ENCODE data around the gene ADGRL3.

The ADGRL3 gene

DNA sequence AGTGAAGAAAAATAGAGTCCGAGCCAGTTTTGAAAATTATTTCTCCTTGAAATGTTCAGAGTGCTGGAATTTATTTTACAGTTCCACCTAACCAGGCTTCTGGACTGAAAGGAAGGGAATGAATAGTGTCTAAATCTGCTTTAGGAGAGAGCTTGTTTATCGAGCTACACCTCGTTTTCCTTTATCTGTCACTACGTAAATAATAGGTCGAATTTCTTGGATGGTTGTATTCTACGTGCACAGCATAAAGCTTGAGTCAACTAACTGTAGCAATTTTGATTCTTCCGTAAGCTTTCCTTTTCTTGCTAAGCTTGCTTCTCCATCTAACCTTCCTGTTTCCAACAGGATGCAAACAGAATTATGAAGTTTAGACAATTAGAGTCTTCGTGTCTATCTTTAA is 48.6 kb downstream of the ADGRL3 start:
- Histone ChIP-seq H3K79me2 (ENCODE audit: insufficient read depth, low read depth) (no peaks in the 10 kb centered on the region), H3K4me1 (ENCODE audit: low read depth, poor library complexity, severe bottlenecking) (no peaks in the 10 kb centered on the region), H3K4me3 (IDR thresholded peaks at IDR 0.05; ENCODE audit: insufficient read depth, low read depth, low read length) (no peak overlapping the region), H2AFZ (ENCODE audit: low read depth) (no peak overlapping the region), H3K27ac (no peak overlapping the region), H3K9ac (no peak overlapping the region), H3K27me3 (ENCODE audit: insufficient read depth, low read depth) (no peaks in the 10 kb centered on the region), H3K4me2 (no peak overlapping the region), H3K36me3 (ENCODE audit: insufficient read depth) (no peaks in the 10 kb centered on the region), H4K20me1 (ENCODE audit: insufficient read depth) (no peaks in the 10 kb centered on the region)
- TF ChIP-seq, protein P1, sequence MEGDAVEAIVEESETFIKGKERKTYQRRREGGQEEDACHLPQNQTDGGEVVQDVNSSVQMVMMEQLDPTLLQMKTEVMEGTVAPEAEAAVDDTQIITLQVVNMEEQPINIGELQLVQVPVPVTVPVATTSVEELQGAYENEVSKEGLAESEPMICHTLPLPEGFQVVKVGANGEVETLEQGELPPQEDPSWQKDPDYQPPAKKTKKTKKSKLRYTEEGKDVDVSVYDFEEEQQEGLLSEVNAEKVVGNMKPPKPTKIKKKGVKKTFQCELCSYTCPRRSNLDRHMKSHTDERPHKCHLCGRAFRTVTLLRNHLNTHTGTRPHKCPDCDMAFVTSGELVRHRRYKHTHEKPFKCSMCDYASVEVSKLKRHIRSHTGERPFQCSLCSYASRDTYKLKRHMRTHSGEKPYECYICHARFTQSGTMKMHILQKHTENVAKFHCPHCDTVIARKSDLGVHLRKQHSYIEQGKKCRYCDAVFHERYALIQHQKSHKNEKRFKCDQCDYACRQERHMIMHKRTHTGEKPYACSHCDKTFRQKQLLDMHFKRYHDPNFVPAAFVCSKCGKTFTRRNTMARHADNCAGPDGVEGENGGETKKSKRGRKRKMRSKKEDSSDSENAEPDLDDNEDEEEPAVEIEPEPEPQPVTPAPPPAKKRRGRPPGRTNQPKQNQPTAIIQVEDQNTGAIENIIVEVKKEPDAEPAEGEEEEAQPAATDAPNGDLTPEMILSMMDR (conservative IDR thresholded peaks at IDR 0.05; ENCODE audit: low read depth, low read length) = no peak

DNA sequence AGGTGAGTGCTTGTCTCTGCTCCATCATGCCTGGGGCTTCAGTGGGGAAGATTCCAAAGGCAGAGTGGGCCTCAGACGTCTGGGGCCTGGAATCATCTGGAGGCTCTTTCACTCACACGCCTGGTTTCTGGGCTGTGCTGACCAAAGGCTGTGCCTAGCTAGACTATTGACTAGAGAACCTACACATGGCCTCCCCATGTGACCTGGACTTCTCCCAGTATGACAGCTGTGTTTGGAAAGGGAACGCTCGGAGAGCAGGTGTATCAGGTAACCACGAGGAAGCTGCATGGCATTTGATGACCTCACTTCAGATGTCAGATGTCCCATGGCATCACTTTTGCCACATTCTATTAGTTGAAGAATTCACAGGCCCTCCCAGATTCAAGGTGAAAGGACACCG is 51.0 kb downstream of the ADGRL3 start:
- H3K27ac ChIP-seq = no peak overlapping the region
- no peak overlapping the region for H3K4me2 ChIP-seq
- TF ChIP-seq, protein P1 (conservative IDR thresholded peaks at IDR 0.05; ENCODE audit: low read depth, low read length) = no peak
- H2AFZ ChIP-seq (ENCODE audit: low read depth) = no peak overlapping the region
- no peak overlapping the region for H3K4me3 ChIP-seq (IDR thresholded peaks at IDR 0.05; ENCODE audit: insufficient read depth, low read depth, low read length)
- no peaks in the 10 kb centered on the region for H4K20me1 ChIP-seq (ENCODE audit: insufficient read depth)
- H3K27me3 ChIP-seq (ENCODE audit: insufficient read depth, low read depth) = no peaks in the 10 kb centered on the region
- H3K4me1 ChIP-seq (ENCODE audit: low read depth, poor library complexity, severe bottlenecking) = no peaks in the 10 kb centered on the region
- H3K9ac ChIP-seq = no peak overlapping the region
- H3K36me3 ChIP-seq (ENCODE audit: insufficient read depth) = no peaks in the 10 kb centered on the region
- H3K79me2 ChIP-seq (ENCODE audit: insufficient read depth, low read depth) = no peaks in the 10 kb centered on the region

DNA sequence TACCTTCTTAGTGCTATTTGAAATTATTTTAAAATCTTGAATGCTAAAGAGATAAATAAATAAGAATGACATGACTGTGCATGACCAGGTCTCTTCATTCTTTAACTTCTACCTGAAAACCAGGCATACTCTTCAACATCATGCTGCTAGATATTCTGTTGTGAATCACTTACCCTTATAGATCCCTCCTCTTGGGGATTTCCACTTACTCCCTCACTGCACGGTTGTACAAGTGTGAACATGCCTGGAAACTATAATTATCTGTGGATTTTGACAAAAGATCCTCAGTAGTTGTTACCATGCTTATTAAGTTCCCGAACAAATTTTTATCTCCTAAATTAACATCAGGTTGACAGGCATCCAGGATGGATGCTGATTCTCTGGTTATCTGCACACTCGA is 54.3 kb downstream of the ADGRL3 start:
- Histone ChIP-seq H3K79me2 (ENCODE audit: insufficient read depth, low read depth) (no peaks in the 10 kb centered on the region), H4K20me1 (ENCODE audit: insufficient read depth) (no peaks in the 10 kb centered on the region), H3K4me3 (IDR thresholded peaks at IDR 0.05; ENCODE audit: insufficient read depth, low read depth, low read length) (no peak overlapping the region), H3K36me3 (ENCODE audit: insufficient read depth) (no peaks in the 10 kb centered on the region), H2AFZ (ENCODE audit: low read depth) (no peak overlapping the region), H3K4me2 (no peak overlapping the region), H3K4me1 (ENCODE audit: low read depth, poor library complexity, severe bottlenecking) (no peaks in the 10 kb centered on the region), H3K27me3 (ENCODE audit: insufficient read depth, low read depth) (no peaks in the 10 kb centered on the region), H3K27ac (no peak overlapping the region), H3K9ac (no peak overlapping the region)
- TF ChIP-seq, protein P1 (conservative IDR thresholded peaks at IDR 0.05; ENCODE audit: low read depth, low read length) = no peak

DNA sequence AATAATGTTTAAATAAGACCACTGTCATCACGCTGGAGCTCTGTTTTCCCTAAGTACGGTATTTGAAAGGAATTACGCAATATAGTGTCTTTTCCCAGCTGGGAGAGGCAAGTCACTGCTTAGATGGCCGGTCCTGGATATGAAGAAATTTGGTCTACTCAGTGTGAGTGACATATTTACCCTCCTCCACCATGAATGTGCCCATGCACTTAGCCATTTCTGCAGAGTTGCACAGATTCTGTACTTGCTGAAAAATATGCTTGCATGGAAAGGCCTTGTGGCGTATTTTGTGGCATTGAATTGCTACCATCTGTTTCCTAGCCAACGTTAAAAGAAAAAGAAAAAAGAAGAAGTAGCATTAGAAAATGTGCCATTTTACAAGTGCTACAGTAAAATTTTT is 73.1 kb downstream of the ADGRL3 start:
- no peak overlapping the region for H3K27ac ChIP-seq
- no peak overlapping the region for H2AFZ ChIP-seq (ENCODE audit: low read depth)
- no peak overlapping the region for H3K4me3 ChIP-seq (IDR thresholded peaks at IDR 0.05; ENCODE audit: insufficient read depth, low read depth, low read length)
- no peaks in the 10 kb centered on the region for H4K20me1 ChIP-seq (ENCODE audit: insufficient read depth)
- H3K79me2 ChIP-seq (ENCODE audit: insufficient read depth, low read depth) = no peaks in the 10 kb centered on the region
- H3K4me1 ChIP-seq (ENCODE audit: low read depth, poor library complexity, severe bottlenecking) = no peaks in the 10 kb centered on the region
- TF ChIP-seq, protein P1 (conservative IDR thresholded peaks at IDR 0.05; ENCODE audit: low read depth, low read length) = no peak
- no peak overlapping the region for H3K4me2 ChIP-seq
- no peaks in the 10 kb centered on the region for H3K36me3 ChIP-seq (ENCODE audit: insufficient read depth)
- no peaks in the 10 kb centered on the region for H3K27me3 ChIP-seq (ENCODE audit: insufficient read depth, low read depth)
- H3K9ac ChIP-seq = no peak overlapping the region

DNA sequence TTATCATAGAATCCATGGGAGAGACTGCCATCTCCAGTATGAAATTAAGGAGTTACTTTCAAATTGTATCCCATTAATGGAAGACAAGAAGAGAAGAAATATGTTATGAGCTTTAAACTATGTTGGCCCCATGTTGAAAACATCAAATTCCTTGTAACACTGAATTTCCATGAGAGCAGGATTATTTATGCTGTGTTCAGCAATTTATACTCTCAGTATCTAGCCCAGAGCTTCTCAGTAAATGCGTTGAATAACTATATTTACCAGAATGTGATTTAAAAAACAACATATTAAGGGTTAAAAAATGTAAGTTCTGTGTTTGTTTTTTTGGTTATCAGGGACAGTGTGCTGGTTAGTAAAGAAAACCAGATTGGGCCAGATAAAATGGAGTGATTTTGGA is 74.2 kb downstream of the ADGRL3 start:
- no peak overlapping the region for H2AFZ ChIP-seq (ENCODE audit: low read depth)
- H3K4me2 ChIP-seq = no peak overlapping the region
- no peak overlapping the region for H3K27ac ChIP-seq

More for the DNA sequence above, 74.2 kb downstream of the ADGRL3 start:
- Histone ChIP-seq H3K79me2 (ENCODE audit: insufficient read depth, low read depth) (no peaks in the 10 kb centered on the region), H3K4me1 (ENCODE audit: low read depth, poor library complexity, severe bottlenecking) (no peaks in the 10 kb centered on the region), H3K36me3 (ENCODE audit: insufficient read depth) (no peaks in the 10 kb centered on the region), H3K4me3 (IDR thresholded peaks at IDR 0.05; ENCODE audit: insufficient read depth, low read depth, low read length) (no peak overlapping the region), H4K20me1 (ENCODE audit: insufficient read depth) (no peaks in the 10 kb centered on the region), H3K27me3 (ENCODE audit: insufficient read depth, low read depth) (no peaks in the 10 kb centered on the region), H3K9ac (no peak overlapping the region)
- TF ChIP-seq, protein P1 (conservative IDR thresholded peaks at IDR 0.05; ENCODE audit: low read depth, low read length) = no peak
